ENCODE results near the gene GAS7.
"Not testable (repeated sequence)": the region's sequence is repeated elsewhere in the genome, so short reads cannot be mapped to it uniquely, and the experiment has no call there.

The GAS7 gene

DNA sequence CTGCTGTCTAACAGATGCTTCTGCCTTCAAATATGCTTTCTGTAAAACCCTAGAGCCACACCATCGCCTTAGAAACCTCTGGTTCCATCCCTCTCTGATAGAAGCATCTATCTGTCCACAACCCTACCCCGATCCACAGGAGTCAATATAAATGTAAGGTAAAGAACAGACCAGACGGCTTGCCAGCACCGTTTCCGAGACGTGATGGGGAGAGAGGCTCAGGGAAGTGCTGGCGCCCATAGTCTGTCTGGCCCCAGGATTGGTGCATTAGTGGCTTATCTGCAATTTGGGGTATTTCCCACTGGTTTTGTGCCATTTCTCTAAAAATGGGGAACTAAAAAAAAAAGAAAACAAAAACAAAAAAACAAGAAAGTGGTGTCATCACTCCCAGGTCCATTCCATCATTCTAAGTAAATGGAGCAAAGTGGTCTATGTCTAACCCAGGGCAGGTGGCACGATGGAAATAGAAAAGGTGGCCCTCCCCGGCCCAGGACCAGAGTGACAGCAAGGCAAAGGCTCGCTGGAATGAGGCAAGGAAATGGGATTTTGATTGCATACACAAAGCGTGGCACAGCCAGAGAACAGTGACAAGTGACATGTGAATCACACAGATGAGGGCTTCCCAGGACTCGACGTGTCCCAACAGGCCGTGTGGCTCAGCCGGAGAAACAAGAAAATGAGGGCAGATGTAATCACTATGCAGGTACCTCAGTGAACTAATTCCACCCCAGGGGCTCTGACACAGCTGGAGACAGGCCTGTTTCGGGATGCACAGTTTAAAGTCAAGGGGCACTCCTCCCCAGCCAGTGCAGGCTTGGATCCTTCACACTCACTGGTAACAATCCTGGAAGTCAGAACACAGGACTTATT lies 125.6 kb downstream of the GAS7 start:
- no peak for DNase-seq (ENCODE audit: low read depth in 2 of 2)

- DNase-seq (ENCODE audit: low read depth in 2 of 2), result no peak
Observed at GRCh38 chr17:10072086-10072485, 126.3 kb downstream of the GAS7 start.

DNA sequence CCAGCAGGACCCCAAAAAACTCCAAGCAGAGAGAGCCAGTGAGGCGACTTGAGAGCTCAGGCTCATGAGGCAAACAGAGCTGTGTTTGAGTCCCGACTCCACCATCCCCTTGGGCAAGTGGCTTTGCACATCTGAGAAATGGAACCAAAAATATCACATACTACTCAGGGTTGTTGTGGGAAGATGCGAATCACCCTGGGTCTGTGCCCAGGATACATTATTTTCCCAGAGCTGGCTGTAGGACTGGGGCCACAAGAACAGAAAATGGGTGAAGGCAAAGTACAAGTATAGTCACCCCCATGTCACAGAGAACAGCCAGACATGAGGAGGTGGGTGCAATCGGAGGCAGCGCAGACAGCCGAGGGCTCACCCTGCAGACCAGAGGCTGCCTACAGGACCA lies 127.3 kb downstream of the GAS7 start:
- DNase-seq (ENCODE audit: low read depth in 2 of 2), result no peak

DNA sequence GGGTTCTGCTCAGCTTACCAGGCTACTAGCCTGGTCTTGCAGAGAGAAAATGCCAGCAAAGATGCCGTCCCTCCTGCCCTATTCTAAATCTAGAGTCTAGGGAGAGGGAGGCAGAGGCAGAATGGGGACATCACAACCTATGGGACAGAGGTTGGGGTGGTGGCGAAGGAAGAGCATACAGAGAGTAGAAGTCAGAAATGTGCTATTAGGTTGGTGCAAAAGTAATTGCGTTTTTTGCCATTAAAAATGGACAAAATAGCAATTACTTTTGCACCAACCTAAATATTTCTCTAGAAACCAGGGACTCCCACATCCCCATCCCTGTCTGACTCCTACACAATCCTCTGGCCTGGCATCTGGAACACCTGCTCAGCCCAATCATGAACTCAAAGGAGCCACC lies 127.7 kb downstream of the GAS7 start:
- no peak for DNase-seq (ENCODE audit: low read depth in 2 of 2)

DNA sequence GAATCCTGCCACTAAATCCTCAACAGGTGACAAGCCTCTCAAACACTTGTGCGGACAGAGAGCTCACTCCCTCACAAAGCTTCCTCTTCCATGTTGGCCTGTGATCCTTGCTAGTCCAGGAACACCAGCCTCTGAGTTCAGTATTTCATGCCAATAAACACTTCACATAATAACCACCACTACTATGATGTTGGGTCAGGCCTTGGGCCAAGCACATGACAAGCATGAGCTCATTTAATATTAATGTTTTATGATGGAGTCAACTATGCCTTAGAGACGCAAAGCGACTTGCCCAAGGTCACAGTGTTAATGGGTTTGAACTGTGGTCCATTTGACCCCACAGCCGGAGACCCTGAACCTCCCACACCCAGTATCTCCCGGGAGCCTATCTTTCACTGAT lies 129.1 kb downstream of the GAS7 start:
- no peak for DNase-seq (ENCODE audit: low read depth in 2 of 2)

- DNase-seq (ENCODE audit: low read depth in 2 of 2), result no peak
Observed at GRCh38 chr17:10067446-10068143, 130.8 kb downstream of the GAS7 start.

- no peak for DNase-seq (ENCODE audit: low read depth in 2 of 2)
Observed at GRCh38 chr17:10064536-10064935, 133.9 kb downstream of the GAS7 start.

GRCh38 chr17:10063730-10064241 lies 134.6 kb downstream of the GAS7 start:
- peak in 1 of 2 donors; percentile 40 for DNase-seq (ENCODE audit: low read depth in 2 of 2)

GRCh38 chr17:10062691-10063385 lies 135.6 kb downstream of the GAS7 start:
- no peak for DNase-seq (ENCODE audit: low read depth in 2 of 2)

GRCh38 chr17:10061111-10061845 lies 137.1 kb downstream of the GAS7 start:
- no peak for DNase-seq (ENCODE audit: low read depth in 2 of 2)

DNA sequence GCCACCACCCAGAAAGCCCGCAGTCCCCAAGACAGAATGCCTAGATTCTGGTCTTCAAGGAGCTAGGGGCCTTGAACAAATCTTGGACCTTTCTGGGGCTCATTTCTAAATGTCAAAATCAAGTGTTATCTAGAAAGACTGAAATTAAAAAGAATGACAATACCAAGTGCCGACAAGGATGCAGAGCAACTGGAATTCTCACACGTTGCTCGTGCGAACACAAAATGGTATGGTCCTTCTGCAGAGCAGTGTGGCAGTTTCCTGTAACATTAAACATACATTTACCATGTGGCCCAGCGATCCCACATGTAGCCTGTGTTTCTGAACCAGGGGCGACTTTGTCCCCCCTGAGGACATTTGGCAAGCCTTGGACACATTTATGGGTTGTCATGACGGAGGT lies 137.9 kb downstream of the GAS7 start:
- DNase-seq (ENCODE audit: low read depth in 2 of 2), result no peak

DNA sequence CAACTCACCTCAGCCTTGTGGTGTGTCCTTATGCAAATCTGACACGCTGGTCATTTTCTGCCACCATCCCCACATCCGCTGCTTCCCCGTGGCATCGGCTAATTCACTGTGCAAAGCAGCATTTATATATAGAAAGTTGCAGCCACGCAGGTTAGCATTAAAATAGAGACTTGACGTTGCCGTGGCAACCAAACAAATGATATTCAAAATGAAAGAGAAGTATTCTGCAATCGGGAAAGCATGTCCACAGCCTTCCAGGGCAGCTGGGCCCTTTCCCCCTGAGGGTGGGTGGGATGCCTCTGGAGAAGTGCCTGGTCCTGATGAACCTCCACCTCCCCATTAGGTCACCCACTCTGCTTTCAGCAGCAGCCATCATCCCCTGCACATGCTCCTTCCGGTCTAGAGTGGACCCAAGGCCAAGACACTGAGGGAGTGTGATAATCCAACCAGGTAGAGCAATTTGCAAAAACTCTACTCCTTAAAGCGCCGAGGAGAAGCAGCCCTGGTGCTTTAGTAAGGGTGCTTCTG lies 138.7 kb downstream of the GAS7 start:
- DNase-seq (ENCODE audit: low read depth in 2 of 2), result no peak

GRCh38 chr17:10058921-10059683 lies 139.3 kb downstream of the GAS7 start:
- DNase-seq (ENCODE audit: low read depth in 2 of 2), result no peak

DNA sequence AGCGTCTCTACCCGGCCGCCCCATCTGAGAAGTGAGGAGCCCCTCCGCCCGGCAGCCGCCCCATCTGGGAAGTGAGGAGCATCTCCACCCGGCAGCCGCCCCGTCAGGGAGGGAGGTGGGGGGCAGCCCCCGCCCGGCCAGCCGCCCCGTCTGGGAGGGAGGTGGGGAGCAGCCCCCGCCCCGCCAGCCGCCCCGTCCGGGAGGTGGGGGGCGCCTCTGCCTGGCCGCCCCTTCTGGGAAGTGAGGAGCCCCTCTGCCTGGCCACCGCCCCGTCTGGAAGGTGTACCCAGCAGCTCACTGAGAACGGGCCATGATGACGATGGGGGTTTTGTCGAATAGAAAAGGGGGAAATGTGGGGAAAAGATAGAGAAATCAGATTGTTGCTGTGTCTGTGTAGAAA lies 140.9 kb downstream of the GAS7 start:
- DNase-seq (ENCODE audit: low read depth in 2 of 2), result not testable (repeated sequence)

GRCh38 chr17:10055262-10055975 lies 143.0 kb downstream of the GAS7 start:
- no peak for DNase-seq (ENCODE audit: low read depth in 2 of 2)

DNA sequence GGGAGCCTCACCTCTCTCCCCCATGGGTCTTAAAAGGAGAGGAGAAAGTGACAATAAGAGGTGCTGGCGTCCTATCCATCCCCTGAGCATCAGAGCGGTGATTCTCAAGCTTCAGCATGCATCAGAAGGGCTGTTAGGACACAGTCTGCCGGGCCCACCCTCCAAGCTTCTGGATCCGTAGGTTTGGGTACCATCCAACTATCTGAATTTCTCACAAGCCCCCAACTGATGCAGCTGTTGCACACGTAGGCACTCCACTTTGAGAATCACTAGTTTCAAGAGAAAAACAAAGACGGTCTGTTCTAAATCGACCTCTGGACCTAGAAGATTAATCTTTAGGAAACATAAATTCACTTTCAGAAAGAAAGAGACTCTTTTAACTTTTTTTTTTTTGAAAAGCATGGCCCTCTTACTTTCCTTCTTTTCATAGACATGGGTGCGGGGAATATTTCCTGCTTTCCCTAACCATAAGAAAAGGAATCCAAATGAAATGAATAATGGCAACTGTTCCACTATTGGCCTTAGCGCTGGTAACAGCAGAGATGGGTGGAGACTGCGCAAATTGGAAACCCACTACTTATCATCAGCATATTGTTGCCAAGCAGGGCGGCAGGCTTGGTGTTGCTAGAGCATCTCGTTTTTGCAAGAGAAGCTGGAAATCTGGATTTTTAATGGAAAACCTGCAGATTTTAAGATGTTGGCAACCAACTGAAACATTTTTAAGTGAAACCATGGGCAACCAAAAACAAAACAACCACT lies 144.4 kb downstream of the GAS7 start:
- no peak for DNase-seq (ENCODE audit: low read depth in 2 of 2)

- no peak for DNase-seq (ENCODE audit: low read depth in 2 of 2)
Observed at GRCh38 chr17:10052106-10052813, 146.1 kb downstream of the GAS7 start.

DNA sequence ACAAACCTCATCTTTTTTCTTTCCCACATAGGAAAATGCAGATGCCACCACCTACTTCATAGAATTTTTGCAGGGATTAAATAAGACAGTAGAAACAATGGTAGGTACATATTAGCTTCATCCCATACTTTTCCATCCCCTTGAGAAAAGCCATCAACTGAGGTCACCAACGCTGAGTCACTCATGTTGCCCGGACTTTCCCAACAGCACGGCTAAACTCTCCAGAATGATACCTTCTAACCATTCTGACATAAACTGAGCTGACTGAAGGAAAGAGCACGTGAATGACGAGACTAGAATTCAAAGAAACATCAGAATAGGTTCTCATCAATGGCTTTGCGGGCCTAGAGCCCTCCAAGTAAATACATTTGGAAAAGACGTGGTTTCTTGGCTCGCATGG lies 147.3 kb downstream of the GAS7 start:
- DNase-seq (ENCODE audit: low read depth in 2 of 2), result no peak

Measured in stimulated activated CD8-positive, alpha-beta memory T cell treated with anti-CD3 and anti-CD28 coated beads, Interleukin-7, amount 100 ng/mL, for 4 hours (primary cell).